GM18870 (cell line): ENCODE measurements around the gene USP43.

ENCODE experiments used
- ATAC-seq: cut with Tn5 transposase; IDR thresholded peaks from one replicate; pipeline ENCODE4 v1.9.1; 2021; ENCODE audit warnings: moderate library complexity; ENCODE audit not compliant: unreplicated experiment

The USP43 gene

GRCh38 chr17:9702914-9703780 lies 57.8 kb downstream of the USP43 start:
- ATAC-seq, result no peak

GRCh38 chr17:9703781-9704082 lies 58.4 kb downstream of the USP43 start:
- no peak for ATAC-seq

GRCh38 chr17:9705745-9706144 lies 60.4 kb downstream of the USP43 start:
- no peak for ATAC-seq

- ATAC-seq, result no peak
Measured at GRCh38 chr17:9707948-9708347, 62.6 kb downstream of the USP43 start.

GRCh38 chr17:9714801-9715200 lies 69.5 kb downstream of the USP43 start:
- ATAC-seq, result no peak

- no peak for ATAC-seq
Measured at GRCh38 chr17:9715503-9716016, 70.2 kb downstream of the USP43 start.

- no peak for ATAC-seq
Measured at GRCh38 chr17:9725575-9725974, 80.3 kb downstream of the USP43 start.

- ATAC-seq, result no peak
Measured at GRCh38 chr17:9726291-9726690, 81.0 kb downstream of the USP43 start.

- no peak for ATAC-seq
Measured at GRCh38 chr17:9728005-9728404, 82.7 kb downstream of the USP43 start.

GRCh38 chr17:9728564-9728963 lies 83.2 kb downstream of the USP43 start:
- no peak for ATAC-seq

- no peak for ATAC-seq
Measured at GRCh38 chr17:9729034-9729650, 83.8 kb downstream of the USP43 start.

GRCh38 chr17:9729735-9730420 lies 84.6 kb downstream of the USP43 start:
- no peak for ATAC-seq

GRCh38 chr17:9750524-9750923 lies 105.2 kb downstream of the USP43 start:
- ATAC-seq, result no peak

GRCh38 chr17:9755083-9755482 lies 109.8 kb downstream of the USP43 start:
- no peak for ATAC-seq

- no peak for ATAC-seq
Measured at GRCh38 chr17:9760266-9760665, 114.9 kb downstream of the USP43 start.

GRCh38 chr17:9763643-9764042 lies 118.3 kb downstream of the USP43 start:
- ATAC-seq, result no peak

- ATAC-seq, result no peak
Measured at GRCh38 chr17:9765322-9765721, 120.0 kb downstream of the USP43 start.

GRCh38 chr17:9766970-9767369 lies 121.7 kb downstream of the USP43 start:
- no peak for ATAC-seq

GRCh38 chr17:9767432-9767991 lies 122.2 kb downstream of the USP43 start:
- no peak for ATAC-seq

- no peak for ATAC-seq
Measured at GRCh38 chr17:9768381-9768934, 123.1 kb downstream of the USP43 start.

GRCh38 chr17:9769036-9769695 lies 123.8 kb downstream of the USP43 start:
- no peak for ATAC-seq
